Esophagus muscularis mucosa (tissue), 3 donors: ENCODE results near the gene COMMD1.

Experiments
- CTCF ChIP-seq, 3 experiments: fragments of 200-600 bp in 2 of 3; fragments of 450-650 bp in 1 of 3; sonication (generic) in 2 of 3; IDR thresholded peaks; one replicate each; pipeline ENCODE4 v1.5.1; 2017 to 2019; ENCODE audit warnings: antibody characterized with exemption in 3 of 3, mild to moderate bottlenecking in 2 of 3, moderate library complexity in 1 of 3
- POLR2A ChIP-seq: fragments of 450-650 bp; IDR thresholded peaks from one replicate; pipeline ENCODE4 v1.6.1; 2017; ENCODE audit warnings: antibody characterized with exemption, moderate library complexity, mild to moderate bottlenecking, low read depth

- TF ChIP-seq CTCF (IDR thresholded peaks at IDR 0.05) (no peak), POLR2A (no peak)
Observed at GRCh38 chr2:62178741-62179271, 273.3 kb downstream of the COMMD1 start.
